T47D (cell line): Measurements from ENCODE around the gene BTBD1.

Source experiments
- DNase-seq, 2 experiments: peaks; one replicate each; pipeline versions ENCODE4 v3.0.0 to v3.0.0-alpha.2; 2011 to 2012; ENCODE audit warnings: low read depth in 1 of 2, low spot score in 1 of 2
- JUND ChIP-seq: IDR thresholded peaks from 2 replicates; pipeline ENCODE4 v1.6.1; 2012; ENCODE audit warnings: low read depth
- in situ Hi-C: cut with HindIII; loops from 2 replicates; pipeline ENCODE4 v1.10.0; 2016; ENCODE audit warnings: low sequenced_read_pairs, low pct_unique_long_range_greater_than_20kb

BTBD1 gene

GRCh38 chr15:83066734-83067637 lies at the start of gene BTBD1:
BTBD1 (minus strand) TSS chr15:83067252; CDS start chr15:83067151, 101 bp downstream.
- peak; percentile 91 to 94 for DNase-seq
- no peak for TF ChIP-seq JUND
- in situ Hi-C loops: no loop called here

GRCh38 chr15:83115831-83116565 lies 48.9 kb upstream of the BTBD1 start:
- DNase-seq: no peak
- in situ Hi-C loops: no loop called here
- TF ChIP-seq JUND: no peak

DNA sequence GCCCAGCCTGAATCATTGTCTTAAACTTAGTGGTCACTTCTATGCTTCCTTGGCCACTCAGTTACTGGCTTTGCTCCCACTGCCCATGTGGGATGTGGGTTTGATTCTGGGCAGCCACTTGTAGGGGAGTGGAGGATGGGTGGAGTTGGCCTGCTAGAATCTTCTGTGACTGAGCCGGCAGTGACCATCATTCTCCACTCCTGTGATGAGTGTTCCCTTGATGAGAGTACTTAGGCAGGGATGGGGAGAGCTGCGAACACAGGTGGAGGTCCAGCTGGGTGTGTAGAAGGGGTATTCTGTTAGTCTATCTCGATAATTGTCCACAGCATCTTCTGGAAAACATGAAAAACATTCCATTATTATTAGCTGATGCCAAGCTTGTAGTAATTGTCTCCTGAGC lies 48.4 kb upstream of the BTBD1 start:
- DNase-seq: no peak
- no peak for TF ChIP-seq JUND
- in situ Hi-C loops: no loop called here

GRCh38 chr15:83114856-83115255 lies 47.8 kb upstream of the BTBD1 start:
- no peak for TF ChIP-seq JUND
- DNase-seq: no peak
- in situ Hi-C loops: no loop called here

GRCh38 chr15:83113881-83114674 lies 47.0 kb upstream of the BTBD1 start:
- no peak for DNase-seq
- in situ Hi-C loops: no loop called here
- TF ChIP-seq JUND: no peak

DNA sequence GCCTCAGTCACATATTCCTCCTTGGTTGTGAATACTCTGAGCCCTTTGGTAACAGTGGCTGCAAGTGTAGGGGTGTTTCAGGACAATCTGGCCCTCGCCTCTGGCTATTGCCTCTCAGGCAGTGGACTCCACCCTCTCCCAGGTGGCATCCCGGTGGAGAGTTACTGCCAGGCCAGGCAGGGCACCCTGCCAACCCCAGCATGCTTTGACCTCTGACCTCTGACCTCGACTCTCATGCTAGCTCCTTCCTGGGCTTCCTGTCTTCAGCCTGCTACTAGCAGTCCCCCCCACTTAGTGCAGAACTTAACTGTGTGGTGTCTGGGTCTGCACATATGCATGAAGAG lies 45.9 kb upstream of the BTBD1 start:
- in situ Hi-C loops: no loop called here
- DNase-seq: no peak
- no peak for TF ChIP-seq JUND

GRCh38 chr15:83112233-83112955 lies 45.3 kb upstream of the BTBD1 start:
- TF ChIP-seq JUND: no peak
- in situ Hi-C loops: no loop called here
- DNase-seq: no peak

DNA sequence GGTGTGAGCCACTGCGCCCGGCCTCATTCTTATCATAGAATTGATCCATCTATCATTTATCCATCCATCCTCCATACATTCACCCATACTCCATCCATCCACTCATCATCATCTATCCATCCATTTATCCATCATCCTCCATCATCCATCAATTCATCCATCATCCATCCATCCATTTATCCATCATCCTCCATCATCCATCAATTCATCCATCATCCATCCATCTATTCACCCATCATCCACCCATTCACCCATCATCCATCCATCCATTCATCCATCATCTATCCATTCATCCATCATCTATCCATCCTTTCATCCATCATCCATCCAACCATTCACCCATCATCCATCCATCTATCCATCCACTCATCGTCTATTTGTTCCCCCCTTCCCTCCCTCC lies 44.1 kb upstream of the BTBD1 start:
- no peak for TF ChIP-seq JUND
- in situ Hi-C loops: no loop called here
- DNase-seq: no peak

DNA sequence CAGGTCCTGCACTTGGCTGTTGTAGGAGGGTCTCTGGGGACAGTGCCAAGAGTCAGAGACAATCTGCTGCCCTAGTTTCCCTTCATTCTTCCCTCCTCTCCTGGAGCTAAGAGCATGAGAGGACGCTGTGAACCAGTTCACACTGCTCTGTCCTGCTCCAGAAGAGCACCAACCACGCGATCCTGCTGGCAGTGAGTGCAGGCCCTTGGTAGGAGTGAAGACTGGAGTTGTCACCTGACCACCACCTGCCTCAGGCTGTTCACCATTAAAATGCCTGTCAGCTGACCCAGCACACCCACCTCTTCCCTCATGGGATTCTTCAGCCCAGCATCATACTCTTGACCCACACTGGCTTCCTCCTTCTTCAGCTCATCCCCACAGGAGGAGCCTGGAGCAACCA lies 43.3 kb upstream of the BTBD1 start:
- in situ Hi-C loops: no loop called here
- no peak for TF ChIP-seq JUND
- no peak for DNase-seq

GRCh38 chr15:83109532-83109931 lies 42.5 kb upstream of the BTBD1 start:
- in situ Hi-C loops: no loop called here
- no peak for DNase-seq
- TF ChIP-seq JUND: no peak

DNA sequence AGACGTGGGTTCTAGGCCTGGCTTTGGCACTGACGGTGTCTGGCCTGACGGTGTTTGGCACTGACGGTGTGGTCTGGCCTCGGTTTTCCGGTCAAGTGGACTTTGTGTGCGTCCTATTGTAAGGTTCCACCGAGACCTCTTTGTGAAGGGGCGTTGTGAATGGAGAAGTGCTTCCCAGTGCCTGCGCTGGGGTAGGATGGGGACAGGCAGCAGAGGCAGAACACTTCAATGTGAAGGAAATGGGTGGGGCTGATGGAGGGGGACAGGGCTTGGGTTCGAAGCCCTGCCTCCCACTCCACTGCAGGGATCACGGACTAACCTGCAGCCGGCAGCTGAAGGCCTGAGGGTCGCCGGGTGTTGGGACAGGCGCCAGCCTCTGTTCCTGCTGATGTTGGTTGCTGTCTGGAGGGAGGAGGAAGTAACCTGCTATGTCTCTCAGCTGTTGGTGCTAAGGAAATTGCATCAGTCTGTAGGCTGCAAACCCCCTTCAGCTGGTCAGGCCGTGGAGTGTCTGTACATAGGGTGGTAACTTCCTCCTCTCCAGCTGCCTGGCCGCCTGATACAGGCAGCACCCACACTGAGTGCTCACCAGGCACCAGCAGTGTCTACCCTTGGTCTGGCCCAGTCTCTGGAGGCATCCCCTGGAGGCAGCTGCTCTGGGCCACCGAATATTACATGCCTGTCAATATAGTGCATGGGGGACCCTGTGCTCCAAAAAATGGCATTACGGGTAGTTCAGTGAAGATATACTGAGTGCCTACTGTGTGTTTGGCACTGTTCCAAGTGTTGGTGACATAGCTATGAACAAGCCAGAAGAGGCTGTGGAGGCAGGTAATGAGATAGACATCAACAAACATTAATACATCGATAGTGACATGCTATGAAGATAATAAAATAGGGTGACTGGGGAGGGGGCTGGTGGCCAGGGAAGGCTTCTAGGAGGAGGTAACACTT lies 41.5 kb upstream of the BTBD1 start:
- no peak for DNase-seq
- TF ChIP-seq JUND: no peak
- in situ Hi-C loops: no loop called here
